Breast epithelium (tissue), 3 donors: ENCODE measurements around the gene PYROXD2.

Experiments
- POLR2A ChIP-seq: fragments of 450-650 bp; IDR thresholded peaks from one replicate; pipeline ENCODE4 v1.6.1; 2016; ENCODE audit warnings: antibody characterized with exemption, mild to moderate bottlenecking, moderate library complexity
- POLR2AphosphoS5 ChIP-seq, 3 donors: sonication (generic); formaldehyde crosslinking; IDR thresholded peaks; one replicate each; pipeline ENCODE4 v1.6.1; 2017; ENCODE audit warnings: antibody characterized with exemption in 3 of 3
- TF ChIP-seq, protein P1 (sequence below), 3 donors: fragments of 450-650 bp; IDR thresholded peaks; one replicate each; pipeline ENCODE4 v1.5.1; 2016 to 2017; ENCODE audit warnings: antibody characterized with exemption in 3 of 3, mild to moderate bottlenecking in 3 of 3, moderate library complexity in 3 of 3

GRCh38 chr10:98411768-98412167 is 3.2 kb downstream of the PYROXD2 start:
- TF ChIP-seq, protein P1, sequence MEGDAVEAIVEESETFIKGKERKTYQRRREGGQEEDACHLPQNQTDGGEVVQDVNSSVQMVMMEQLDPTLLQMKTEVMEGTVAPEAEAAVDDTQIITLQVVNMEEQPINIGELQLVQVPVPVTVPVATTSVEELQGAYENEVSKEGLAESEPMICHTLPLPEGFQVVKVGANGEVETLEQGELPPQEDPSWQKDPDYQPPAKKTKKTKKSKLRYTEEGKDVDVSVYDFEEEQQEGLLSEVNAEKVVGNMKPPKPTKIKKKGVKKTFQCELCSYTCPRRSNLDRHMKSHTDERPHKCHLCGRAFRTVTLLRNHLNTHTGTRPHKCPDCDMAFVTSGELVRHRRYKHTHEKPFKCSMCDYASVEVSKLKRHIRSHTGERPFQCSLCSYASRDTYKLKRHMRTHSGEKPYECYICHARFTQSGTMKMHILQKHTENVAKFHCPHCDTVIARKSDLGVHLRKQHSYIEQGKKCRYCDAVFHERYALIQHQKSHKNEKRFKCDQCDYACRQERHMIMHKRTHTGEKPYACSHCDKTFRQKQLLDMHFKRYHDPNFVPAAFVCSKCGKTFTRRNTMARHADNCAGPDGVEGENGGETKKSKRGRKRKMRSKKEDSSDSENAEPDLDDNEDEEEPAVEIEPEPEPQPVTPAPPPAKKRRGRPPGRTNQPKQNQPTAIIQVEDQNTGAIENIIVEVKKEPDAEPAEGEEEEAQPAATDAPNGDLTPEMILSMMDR (IDR thresholded peaks at IDR 0.05), result no peak
- TF ChIP-seq POLR2A (no peak), POLR2AphosphoS5 (IDR thresholded peaks at IDR 0.05) (no peak)
